GM18907 (cell line): Measurements from ENCODE around the gene GRHL1.

ENCODE experiments used
- ATAC-seq: cut with Tn5 transposase; IDR thresholded peaks from one replicate; pipeline ENCODE4 v1.9.1; 2021; ENCODE audit warnings: mild to moderate bottlenecking, moderate library complexity; ENCODE audit not compliant: unreplicated experiment

The GRHL1 gene

GRCh38 chr2:10036095-10036884 lies 84.8 kb downstream of the GRHL1 start:
- peak; percentile 53 for ATAC-seq

- no peak for ATAC-seq
These were observed 86.6 kb downstream of the GRHL1 start for GRCh38 chr2:10038123-10038522.

- no peak for ATAC-seq
These were observed 87.2 kb downstream of the GRHL1 start for GRCh38 chr2:10038716-10039115.

- no peak for ATAC-seq
These were observed 88.3 kb downstream of the GRHL1 start for GRCh38 chr2:10039658-10040410.

GRCh38 chr2:10041711-10042110 lies 90.2 kb downstream of the GRHL1 start:
- ATAC-seq = no peak

DNA sequence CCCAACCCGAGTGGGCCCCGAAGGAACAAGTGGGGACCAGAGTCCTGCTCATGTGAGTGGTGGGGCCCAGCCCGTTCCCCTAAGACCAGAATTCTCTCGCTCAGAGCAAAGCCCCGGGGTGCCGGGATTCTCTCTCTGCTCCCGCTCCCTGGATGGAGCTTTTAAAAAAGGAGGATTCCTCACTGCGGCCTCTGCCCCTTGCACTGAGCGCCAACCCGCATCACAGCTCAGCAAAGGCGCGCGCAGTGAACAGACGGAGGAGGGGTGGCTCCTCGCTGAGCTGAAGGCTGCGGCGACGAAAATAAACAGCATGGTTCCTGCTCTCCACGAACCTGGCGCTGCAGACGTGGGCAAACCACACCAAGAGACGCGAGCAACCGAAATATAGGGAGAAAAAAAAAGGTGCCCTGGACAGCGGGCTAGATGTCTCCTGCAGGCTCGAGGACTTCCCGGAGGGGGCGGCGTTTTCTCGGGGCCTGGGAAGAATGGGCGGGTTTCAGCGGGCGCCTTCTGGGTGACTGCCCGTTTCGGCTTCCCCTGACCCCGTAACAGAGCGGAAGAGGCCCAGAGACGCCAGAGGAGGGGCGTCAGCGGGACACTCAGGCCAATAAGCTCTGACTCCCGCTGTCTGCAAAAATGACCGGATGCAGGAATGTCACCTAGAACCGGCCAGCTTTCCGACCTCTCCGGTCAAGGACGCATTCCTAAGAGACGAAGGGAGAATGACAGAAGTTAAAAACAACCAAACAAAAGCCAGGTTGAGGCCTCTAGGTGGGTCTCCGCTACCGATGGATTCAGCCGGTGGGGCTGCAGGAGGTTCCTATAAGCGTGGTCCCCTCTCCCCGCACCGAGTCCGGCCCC lies 91.0 kb downstream of the GRHL1 start:
- ATAC-seq = no peak

GRCh38 chr2:10043256-10043905 lies 91.9 kb downstream of the GRHL1 start, which contains the start of gene KLF11:
TSS of gene KLF11 (plus strand) at chr2:10043550. CDS start at chr2:10043717, 167 bp downstream.
- peak; percentile 74 for ATAC-seq

DNA sequence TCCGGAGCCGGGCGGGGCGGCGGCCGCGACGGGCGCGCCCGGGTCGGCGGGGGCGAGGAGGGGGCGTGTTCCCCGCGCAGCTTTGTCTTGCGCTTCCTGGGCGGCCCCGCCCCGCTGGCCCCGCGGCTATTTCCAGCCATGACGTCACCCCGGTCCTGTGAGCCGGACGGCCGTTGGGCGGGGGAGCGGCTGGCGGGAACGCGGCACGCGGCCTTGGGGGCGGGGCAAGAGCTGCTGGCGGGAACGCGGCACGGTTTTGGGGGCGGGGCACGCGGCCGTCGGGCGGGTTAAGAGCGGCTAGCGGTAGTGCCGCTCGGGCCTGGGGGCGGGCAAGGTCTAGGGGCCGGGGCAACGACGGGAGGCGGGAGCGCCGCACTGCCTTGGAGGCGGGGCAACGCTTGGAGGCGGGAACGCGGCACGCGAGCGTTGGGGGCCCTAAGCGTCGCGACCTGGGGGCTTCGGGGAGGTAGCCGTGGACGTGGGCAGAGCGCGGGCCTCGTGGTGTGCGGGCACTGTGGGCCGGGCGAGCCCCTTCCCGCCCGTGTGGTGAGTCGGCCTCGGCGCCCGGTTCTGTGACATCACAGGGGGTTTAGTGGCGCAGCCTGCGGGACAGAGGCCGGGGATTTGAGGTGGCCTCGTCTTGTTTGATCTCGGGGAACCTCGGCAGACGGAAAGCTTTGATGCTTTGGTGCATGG lies 92.6 kb downstream of the GRHL1 start:
- peak; percentile 60 for ATAC-seq

GRCh38 chr2:10045561-10046355 lies 94.3 kb downstream of the GRHL1 start:
- ATAC-seq = no peak

- no peak for ATAC-seq
These were observed 95.4 kb downstream of the GRHL1 start for GRCh38 chr2:10046931-10047330.

- ATAC-seq = no peak
These were observed 96.4 kb downstream of the GRHL1 start for GRCh38 chr2:10047616-10048500.

DNA sequence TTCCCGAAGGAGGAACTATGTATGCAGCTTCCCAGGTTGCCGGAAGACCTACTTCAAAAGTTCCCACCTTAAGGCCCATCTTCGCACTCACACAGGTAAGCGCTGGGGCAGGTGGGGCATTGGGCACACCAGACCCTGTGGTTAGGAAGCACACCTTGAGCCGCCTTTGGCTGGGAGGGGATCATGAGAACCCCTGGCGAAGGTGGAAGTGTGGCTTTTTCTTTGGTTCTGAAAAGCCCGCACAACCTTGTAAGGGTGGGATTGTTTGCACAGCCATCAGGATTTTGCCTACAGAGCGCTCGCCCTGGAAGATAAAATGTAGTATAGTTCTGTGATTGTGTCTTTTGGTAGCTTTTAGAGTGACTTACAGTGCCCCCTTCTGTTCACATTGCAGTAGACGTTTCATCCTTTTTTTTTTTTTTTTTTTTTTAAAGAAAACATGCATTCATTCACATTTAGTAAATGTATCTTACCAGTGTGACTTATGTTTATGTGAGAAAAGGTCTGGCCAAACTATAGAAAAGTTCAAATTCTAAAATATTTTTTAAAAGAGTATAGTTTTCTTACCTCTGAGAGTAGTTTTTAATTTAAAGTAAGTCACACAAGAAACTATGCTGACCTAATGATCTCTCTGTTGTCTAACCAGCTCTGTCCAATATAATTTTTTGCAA lies 97.1 kb downstream of the GRHL1 start:
- no peak for ATAC-seq
